Kidney glomerular epithelial cell (primary cell): Measurements from ENCODE around the gene RIBC1.
A peak's percentile ranks its signal among the peaks of the same experiment; 100 is the strongest.
"Not testable (repeated sequence)": the region's sequence is repeated elsewhere in the genome, so short reads cannot be mapped to it uniquely, and the experiment has no call there.

Source experiments
- DNase-seq: peaks from one replicate; lab custom pipeline; 2025; lab: John Stamatoyannopoulos, UW

Gene RIBC1

GRCh38 chrX:53422861-53423306, at the start of gene RIBC1:
Gene RIBC1, plus strand, starts transcription at chrX:53422873. Its CDS starts 3,404 bp downstream, at chrX:53426277.
- DNase-seq, result no peak

GRCh38 chrX:53373307-53373706, 49.4 kb upstream of the RIBC1 start:
- DNase-seq, result no peak

- no peak for DNase-seq
Measured at GRCh38 chrX:53374222-53374820, 48.4 kb upstream of the RIBC1 start.

- DNase-seq, result no peak
Measured at GRCh38 chrX:53374923-53375322, 47.8 kb upstream of the RIBC1 start.

- no peak for DNase-seq
Measured at GRCh38 chrX:53376888-53377287, 45.8 kb upstream of the RIBC1 start.

GRCh38 chrX:53377464-53377863, 45.2 kb upstream of the RIBC1 start:
- DNase-seq, result no peak

GRCh38 chrX:53379008-53379710, 43.5 kb upstream of the RIBC1 start:
- DNase-seq, result no peak

- no peak for DNase-seq
Measured at GRCh38 chrX:53379747-53380146, 42.9 kb upstream of the RIBC1 start.

- no peak for DNase-seq
Measured at GRCh38 chrX:53383376-53384076, 39.1 kb upstream of the RIBC1 start.

GRCh38 chrX:53395605-53396298, 26.9 kb upstream of the RIBC1 start:
- DNase-seq, result no peak

- no peak for DNase-seq
Measured at GRCh38 chrX:53398216-53398615, 24.5 kb upstream of the RIBC1 start.

- DNase-seq, result no peak
Measured at GRCh38 chrX:53403535-53403934, 19.1 kb upstream of the RIBC1 start.

GRCh38 chrX:53412446-53412845, 10.2 kb upstream of the RIBC1 start:
- DNase-seq, result no peak

- not testable (repeated sequence) for DNase-seq
Measured at GRCh38 chrX:53420351-53420750, 2.3 kb upstream of the RIBC1 start.

GRCh38 chrX:53421125-53421524, 1.5 kb upstream of the RIBC1 start:
- DNase-seq, result no peak

GRCh38 chrX:53421772-53422085, 944 bp upstream of the RIBC1 start:
- no peak for DNase-seq

- peak; percentile 84 for DNase-seq
Measured at GRCh38 chrX:53422086-53422860, 400 bp upstream of the RIBC1 start, which contains the start of gene SMC1A. Gene SMC1A, minus strand, starts transcription at chrX:53422654. Its CDS starts 54 bp downstream, at chrX:53422600.

- no peak for DNase-seq
Measured at GRCh38 chrX:53429755-53430154, 7.1 kb downstream of the RIBC1 start.

- DNase-seq, result no peak
Measured at GRCh38 chrX:53430231-53430630, 7.6 kb downstream of the RIBC1 start.

GRCh38 chrX:53433651-53434639, 11.3 kb downstream of the RIBC1 start, which contains the start of gene HSD17B10:
Gene HSD17B10, minus strand, starts transcription at chrX:53434370. Its CDS starts 25 bp downstream, at chrX:53434345.
- DNase-seq, result peak; percentile 29
